CD4-positive, alpha-beta T cell treated with Interleukin-12 subunit alpha and Interleukin-12 subunit beta, for 1 hour (primary cell): ENCODE measurements around the gene NGB.
"Not testable (repeated sequence)": the region's sequence is repeated elsewhere in the genome, so short reads cannot be mapped to it uniquely, and the experiment has no call there.

ENCODE experiments used
- DNase-seq: peaks from one replicate; pipeline ENCODE4 v3.0.0-alpha.2; 2020

The NGB gene

DNA sequence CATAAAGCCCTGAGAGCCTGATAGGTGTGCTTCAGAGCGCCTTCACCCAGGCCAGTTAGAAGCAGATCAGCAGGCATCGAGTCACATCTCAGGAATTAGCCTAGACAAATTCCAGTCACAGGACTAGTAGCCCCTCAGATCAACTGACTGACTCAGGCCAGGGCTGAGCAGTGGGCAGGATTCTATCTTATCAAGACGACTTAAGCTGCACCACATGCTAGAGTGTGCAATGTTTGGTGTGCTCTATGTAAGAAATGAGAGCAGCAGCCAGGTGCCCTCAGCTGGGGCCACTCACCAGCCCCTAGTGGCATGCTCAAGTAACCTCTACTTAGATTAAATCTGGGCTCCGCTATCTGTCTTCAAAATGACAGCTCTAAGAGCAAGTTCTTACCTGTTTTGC lies 19.7 kb upstream of the NGB start:
- DNase-seq: no peak

DNA sequence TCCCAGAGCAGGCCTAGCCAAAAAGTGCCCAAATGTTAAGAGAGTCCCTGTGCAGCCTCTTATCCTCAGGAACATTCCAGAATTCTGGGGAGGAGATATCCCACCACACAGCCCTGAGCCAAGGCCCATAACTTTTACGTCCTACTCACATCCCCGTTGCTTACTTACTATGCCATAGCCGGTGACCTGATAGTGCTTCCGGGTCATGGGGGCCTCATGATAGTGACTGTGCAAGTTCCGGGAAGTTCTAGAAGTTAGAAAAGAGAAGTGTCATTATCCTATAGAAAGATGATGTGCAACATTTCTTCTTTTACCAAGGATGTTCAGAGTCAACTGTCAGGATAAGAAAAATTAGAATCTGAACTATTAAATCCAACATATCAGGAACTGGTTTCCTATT lies 15.6 kb upstream of the NGB start:
- no peak for DNase-seq

DNA sequence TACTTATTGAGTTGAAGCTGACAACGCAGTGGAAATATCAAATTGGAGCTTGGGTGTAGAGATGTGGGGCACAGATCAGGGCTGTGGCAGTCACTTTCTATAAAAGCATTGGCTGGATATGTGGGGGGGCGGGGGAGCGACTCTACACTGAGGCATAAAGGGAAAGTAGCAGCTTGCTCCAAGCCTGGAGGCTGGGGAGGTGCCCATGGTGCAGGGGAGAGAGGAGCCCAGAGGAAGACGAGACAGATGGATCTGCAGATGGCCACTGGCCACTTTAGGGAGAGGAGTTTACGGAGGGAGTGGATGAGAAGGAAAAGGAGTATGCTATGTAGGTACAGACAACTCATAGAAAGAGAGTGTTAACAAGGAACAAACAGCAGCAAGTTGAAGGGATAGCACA lies 13.5 kb upstream of the NGB start:
- no peak for DNase-seq

DNA sequence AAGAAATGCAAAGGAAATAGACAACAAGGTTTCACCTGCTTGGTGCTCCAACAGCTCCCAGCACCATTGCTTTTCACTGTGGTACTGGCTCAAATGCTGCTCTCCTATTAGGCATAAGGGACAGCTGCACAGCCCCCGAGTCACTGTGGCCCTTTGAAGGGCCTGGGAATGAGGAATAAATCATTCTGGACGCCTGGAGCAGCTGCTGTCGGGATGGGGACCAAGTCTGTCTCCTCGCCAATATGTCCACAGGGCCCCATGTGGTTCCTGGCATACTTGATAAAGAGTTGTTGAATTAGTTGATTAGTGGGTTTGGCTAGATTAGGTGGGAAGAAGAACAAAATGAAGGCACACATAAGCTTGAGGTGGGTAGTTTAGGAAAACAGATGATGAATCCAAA lies 13.1 kb upstream of the NGB start:
- DNase-seq: no peak

DNA sequence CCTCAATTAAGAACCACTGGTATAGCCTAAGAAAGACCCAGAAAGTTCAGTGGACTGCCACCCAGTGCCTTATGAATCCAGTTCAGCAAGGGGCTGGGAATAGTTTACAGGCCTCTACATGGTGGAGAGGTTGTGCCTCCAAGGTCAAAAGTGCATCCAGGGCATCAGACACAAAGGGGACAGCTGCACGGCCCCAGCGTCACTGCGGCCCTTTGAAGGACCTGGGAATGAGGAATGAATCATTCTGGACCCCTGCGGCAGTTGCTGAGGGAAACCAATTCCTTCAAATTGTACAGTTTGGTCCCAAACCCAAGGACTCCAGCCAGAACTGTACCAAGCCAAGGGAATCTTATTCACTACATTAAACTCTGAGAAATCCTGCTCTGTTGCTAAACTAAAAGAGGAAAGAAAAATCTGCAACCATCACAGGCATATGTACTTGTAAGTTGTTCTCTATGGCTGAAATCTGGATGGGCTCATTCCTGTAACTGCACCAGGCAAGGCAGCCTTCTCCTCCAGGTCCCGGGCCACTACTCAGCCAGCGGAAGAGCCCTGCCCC lies 10.9 kb upstream of the NGB start:
- no peak for DNase-seq

GRCh38 chr14:77280921-77281320 lies 9.9 kb upstream of the NGB start:
- DNase-seq: not testable (repeated sequence)

GRCh38 chr14:77279719-77280118 lies 8.7 kb upstream of the NGB start:
- no peak for DNase-seq

- no peak for DNase-seq
Measured at GRCh38 chr14:77278461-77279230, 7.6 kb upstream of the NGB start.

DNA sequence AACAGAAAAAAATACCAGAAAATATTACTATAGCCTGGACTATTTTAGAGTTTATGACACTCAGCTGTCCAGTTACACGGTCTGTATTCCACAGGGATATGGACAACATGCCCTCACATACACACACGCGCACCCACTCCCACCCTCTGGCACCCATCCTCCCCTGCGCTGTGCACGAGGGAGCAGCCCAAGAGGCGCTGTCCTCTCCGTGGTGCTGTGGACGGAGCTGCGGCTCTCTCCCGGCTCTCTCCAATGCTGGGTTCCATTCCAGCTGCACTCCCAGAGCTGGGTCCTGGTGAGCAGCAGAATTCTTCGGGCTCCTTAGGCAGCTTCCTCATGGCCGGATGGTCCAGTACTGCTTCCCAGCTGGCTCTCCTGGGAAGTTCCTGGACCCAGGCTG lies 6.0 kb upstream of the NGB start:
- DNase-seq: no peak

DNA sequence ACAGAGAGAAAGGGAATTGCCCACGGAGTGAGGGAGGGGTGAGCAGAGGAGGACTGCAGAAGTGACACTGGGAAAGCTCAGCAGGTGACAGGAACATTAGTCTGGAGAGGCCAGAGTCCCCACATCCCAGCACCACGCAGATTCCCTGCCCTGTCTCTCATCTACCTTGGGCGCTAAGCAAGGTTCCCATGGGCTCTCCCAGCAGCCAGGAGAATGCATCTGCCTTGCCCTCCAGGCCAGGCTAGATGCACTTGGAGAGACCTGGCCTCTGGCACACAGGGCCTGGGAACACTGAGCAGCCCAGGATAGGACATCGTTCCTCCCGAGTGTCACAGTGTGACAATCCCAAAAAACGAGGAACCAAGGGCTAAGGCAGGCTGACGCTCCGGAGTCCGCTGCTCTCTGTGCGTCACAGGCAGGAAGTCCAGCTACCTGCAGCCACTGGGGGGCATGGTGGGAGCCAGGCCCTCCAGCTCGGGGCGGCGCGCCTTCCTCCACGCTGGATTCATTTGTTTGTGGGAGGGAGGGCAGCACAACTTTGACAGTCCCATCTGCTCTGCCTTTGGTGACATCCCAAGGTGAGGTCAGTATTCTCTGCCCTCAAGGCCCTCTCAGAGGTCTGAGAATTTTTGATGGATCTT lies 5.4 kb upstream of the NGB start:
- DNase-seq: no peak

DNA sequence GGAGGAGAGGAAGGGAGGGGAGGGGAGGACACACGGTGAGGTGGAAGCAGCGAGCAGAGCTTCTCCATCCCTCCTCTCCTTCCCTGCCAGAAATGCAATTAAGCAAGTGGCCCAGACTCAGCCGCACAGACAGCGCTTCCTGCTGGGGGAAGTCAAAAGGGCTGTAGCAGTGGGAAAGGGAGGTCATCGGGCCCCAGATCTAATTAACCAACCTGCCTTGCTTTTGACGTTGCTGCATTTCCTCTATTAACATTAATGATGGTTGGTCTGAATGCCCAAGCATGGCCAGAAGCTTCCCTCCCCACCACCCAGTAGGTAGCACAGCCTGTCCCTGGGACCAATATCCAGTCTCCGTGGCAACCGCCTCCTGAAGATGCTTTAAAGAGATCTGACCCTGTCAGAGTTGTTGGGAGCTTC lies 4.6 kb upstream of the NGB start:
- DNase-seq: no peak

DNA sequence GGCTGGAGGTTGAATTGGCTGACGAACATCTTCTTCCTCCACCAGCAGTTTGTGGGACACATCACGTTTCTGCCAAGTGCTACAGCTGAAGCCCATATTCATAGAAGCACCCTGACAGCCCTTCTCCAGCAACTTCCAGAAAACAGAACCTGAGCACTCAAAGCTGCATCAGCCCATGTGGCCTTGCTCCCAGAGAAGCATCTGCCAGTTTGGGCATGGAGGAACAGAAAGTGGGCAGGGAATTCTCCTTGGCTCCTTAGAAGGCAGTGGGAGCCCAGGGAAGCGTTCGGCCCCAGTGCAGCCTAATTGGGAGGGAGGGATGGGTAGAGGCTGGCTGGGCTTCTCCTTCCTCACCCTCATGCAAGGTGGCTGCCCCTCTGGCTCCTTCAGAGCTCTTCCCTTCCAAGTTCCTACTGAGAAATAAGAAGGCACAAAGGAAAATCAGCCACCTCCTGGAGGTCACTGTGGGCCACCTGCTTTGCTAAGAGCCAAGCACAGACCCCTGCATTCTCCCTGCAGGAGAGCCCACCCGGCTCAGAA lies 4.1 kb upstream of the NGB start:
- DNase-seq: no peak

DNA sequence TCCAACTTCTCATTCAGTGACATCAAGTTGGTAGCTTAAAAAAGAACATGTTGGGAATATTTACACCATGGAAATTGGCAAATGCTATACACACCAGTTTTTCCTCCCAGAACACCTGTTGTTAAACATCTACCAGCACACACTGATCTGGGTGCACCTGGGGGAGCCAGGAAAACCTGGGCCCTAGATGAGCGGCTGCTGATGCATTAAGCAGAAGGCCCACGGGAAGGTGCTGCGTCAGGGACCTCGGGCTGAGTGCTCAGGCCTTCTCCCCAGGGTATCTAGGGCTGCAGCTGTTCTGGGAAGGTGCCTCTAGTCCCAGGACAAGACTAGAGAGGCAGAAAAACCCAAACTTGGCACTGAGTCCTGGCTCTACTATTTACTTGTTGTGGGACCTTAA lies 2.8 kb upstream of the NGB start:
- no peak for DNase-seq

GRCh38 chr14:77272261-77272660 lies 1.3 kb upstream of the NGB start:
- DNase-seq: no peak

DNA sequence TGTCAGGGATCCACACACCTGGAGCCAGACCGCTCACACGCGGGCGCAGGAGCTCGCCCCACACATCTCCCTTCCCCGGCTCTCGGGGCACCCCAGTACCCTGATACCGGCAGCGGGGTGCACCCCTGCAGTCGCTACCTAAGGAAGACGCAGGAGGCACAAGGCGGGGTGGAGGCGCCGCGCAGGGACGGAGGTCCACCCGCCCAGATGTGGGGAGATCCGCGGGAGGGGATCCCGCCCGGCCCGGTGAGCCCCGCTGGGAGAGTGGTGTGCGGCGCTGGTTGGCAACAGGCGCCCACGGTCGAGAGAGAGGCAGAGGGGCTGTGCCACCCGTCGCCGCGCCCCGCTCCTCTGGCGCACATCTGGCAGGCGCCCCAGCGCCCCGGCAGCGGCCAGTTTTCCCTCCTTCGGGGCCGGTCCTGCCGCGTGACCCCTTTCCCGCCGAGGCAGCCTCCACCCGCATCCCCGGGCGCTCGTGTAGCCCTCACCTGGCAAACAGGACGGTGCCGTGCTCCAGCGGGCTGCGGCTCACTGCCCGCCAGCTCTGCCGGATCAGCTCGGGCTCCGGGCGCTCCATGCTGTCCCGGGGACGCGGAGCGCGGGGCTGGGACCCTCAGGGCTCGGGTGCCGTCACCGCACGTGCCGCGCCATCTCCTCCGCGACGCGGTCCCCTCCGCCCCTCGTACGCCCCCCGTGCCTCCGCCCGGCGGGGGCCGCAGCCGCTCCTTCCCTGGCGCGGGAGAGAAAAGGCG lies 469 bp downstream of the NGB start:
- no peak for DNase-seq

- DNase-seq: no peak
Measured at GRCh38 chr14:77268989-77269600, 1.9 kb downstream of the NGB start.

DNA sequence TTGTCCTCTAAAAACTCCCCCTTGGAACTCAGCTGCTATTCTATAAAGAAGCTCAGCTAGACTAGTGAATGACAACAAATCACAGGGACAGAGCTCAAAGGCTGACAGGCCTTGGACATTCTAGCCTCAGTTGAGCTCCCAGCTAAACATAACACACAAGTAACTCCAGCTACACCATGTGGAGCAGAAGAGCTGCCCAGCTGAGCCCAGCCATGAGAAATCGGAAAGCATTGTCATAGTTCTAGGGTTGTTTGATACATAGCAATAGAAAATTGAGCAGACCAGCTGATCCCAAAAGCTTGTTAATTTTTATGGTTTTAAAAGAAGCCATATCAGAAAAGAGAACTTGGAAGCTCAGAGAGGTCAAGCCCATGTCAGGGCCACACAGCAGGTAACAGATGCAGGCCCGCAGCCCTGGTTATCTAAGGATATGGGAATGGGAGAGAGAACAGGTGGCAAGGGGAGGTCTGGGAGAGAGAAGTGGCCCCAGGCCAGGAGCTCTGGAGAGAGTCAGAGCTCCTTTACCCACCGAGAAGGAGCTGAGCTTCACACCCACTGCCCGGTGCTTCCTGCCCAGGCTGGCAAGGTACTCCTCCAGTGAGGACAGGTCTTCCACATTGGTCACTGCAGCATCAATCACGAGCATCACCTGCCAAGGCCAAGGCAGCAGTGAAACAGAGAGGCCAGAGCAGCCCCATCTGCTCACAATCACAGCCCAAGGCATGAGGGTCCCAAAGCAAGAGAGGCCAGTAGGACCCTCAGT lies 2.9 kb downstream of the NGB start:
- no peak for DNase-seq

GRCh38 chr14:77266336-77266735 lies 4.7 kb downstream of the NGB start:
- no peak for DNase-seq

- DNase-seq: no peak
Measured at GRCh38 chr14:77265561-77266335, 5.3 kb downstream of the NGB start.

- no peak for DNase-seq
Measured at GRCh38 chr14:77265187-77265515, 5.9 kb downstream of the NGB start.

GRCh38 chr14:77264466-77265186 lies 6.4 kb downstream of the NGB start:
- DNase-seq: no peak
